Measurements from ENCODE around the gene POLE.

The POLE gene

DNA sequence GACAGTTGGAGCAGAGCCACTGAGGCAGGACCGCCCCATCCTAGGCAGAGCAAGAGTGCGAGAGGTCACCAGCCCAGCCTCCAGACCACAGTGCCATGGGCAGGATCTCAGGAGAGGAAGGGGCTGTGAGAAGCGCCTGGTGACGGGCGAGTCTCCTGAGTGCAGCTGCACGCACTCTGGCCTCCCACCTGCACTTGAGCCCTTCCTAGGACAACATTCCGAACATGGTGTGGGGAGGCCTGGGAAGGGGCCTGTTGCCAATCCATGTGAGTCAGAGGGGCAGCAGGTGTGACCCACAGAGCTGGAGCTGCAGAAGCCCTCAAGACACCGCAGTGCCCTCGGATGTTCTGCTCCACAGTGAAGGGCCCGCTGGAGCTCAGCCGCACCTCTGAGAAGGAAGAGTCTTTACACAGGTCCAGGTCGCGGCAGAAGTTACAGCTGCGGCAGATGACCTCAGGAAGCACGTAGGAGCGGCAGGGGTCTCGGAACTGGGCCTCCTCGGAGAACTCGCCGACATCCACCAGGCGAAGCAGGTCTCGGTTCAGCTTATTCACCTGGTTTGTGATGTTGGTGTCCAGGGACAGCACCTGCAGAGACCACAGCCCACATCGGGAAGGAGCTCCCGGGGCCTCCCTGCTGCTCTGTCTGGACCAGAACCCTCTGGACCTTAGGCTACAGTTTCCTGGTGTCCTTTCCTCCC is 61.3 kb downstream of the POLE start:
- DNase-seq, result no peak

DNA sequence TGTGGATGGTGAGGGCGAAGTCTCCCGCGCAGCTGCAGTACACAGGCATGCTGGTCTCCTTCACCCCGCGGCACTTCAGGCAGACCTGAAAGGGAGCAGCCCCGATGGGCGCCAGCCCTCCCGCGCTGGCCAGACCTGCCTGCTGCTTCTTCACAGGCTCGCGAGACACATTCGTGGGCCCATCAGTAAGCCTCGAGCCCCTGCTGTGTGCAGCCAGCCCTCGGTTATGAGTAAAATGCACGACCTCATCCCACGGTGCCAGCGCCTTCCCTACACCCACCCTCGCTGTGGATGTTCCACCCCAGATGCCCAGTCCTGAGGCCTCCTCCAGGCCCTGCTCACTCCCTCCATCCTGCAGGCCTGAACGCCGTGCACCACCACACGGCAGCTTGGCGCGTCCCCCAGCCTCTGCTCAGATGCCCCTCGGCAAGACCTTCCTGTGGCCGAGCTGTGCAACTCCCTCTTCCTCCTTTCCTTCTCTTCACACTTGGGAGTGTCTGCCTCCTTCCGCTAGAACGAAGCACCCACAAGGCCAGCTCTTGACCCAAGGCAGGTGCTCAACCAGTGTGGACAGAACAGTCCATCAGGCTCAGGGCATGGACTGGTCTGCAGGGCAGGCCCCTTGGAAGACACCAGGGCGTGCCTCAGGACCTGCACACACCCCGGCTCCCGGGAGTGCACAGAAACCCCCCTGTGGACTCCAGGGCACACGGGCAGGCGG is 62.1 kb downstream of the POLE start:
- no peak for DNase-seq

DNA sequence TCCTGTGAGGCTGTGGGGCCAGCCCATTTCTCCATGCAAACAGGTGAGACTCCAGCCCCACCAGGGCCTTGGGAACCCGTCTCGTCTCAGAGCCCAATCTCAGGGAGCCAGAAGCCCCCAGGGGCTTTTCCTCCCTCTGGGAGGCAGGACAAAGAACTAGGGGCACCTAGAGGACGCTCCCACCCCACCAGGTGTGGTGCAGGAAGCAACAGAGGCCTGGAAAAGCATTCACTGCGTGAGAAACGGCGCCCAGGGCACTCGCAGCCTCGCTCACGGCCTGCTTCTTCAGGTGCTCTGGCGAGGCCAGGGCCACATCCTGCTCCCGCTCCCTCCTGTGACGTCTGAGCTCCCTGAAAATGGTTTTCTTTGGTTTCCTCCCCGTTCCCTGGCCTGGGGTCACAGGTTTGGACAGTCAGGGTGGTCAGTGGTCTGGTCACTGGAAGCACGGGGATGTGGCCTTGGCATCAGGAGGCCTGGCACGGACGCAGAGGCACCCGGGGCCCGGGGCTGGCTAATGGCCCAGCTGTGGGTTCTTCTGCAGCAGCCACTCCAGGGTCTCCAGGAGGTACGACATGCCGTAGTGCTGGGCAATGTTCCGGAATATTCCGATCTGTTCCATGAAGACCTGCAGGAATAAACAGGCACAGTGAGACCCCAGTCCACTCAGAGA is 62.8 kb downstream of the POLE start:
- DNase-seq, result no peak

DNA sequence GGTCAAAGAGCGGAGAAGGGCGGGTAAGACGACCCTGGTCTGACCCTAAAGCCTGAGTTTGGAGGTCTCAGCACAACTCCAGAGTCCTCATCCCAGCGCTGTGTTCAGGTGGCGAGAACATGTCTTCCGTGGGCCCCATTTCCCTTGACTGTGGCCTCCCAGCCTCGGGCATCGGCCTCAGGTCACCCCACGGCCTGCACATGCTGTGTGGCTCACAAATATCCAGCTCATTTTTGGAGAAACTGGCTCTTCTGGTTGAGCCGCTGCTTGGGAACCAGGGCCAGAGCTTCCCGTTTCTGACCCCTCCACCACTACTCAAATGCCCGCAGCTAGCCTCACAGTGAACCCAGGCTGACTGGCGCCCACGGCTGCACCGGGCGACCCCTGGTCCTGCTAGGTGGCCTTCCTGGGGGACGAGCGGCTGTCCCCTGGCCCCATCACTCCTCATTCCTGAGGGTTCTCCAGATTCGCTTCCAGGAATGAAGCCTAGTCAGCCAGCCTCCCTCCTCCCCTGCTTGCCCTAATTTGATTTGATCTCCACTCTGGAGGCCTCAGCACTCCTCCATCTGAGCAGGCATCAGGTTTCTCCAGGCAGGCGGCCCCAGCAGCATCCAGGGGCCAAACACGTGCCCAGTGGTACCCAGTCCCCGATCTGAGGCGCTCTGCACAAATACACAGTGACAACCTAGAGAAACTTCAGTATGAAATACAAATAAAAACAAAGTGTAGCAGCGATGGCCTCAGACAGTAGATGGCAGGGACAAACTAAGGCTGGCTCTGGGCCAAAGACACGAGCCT is 63.9 kb downstream of the POLE start:
- peak; percentile 28 for DNase-seq

DNA sequence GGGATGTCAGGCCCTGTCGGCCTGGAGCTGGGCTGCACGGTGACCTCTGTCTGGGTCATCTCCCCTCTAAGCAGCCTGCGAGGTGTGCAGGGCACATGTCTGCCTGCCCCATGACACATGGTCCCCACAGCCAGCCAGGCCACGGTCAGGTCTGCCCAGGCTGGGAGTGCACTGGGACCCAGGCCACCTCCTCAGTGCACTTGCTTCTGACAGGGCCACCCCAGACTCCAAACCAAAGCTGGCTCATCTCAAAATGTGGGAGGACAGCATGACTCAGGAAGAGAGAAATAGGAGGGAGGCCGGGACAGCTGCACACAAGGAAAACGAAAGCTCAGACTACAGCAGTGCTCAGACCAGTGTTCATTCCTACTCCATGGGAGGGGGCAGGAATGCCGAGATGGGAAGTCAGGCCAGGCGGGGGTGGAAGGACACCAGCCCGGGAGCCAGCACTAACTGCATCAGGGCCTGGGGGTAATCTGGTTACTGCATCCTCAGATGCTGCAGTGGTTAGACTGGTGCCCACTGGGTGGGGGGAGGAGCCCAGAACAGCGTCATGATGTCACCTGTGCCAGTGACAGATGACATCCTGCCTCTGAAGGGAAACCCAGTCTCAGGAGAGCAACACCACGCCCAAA is 64.6 kb downstream of the POLE start:
- DNase-seq, result peak; percentile 42

DNA sequence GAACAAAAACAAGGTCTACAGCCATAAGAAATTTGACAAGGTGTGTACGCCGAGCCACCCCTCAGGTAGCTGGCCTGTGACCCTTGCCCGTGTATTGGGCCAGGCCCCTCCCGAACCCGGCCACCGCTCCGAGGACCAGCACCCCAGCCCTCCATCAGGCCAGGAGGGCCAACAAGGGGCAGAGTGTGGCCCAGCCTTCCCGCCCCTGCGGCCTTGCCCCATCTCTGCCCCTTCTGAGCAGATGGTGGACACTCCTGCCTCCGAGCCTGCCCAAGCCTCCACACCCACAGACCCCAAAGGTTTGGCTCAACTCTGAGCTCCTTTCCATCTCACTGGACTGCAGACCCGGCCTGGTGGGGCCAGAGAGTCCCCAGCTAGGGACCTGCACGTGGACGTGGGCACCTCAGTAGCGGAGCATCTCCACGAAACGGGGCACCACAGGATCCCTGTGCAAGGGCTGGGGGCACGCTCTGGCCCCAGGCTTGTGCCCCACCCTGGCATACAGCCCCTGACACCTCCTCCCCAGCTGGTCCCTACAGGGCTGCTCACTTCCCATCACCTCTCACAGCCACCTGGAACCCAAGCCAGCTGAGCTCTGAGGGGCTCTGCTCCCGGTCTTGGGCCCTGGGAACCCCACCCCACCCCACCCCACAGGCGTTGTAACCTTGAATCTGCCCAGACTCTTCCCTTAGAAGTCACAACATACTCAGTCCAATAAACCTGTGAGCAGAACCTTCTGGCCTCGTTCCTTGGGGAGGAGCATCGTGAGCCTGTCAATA is 65.3 kb downstream of the POLE start:
- no peak for DNase-seq

DNA sequence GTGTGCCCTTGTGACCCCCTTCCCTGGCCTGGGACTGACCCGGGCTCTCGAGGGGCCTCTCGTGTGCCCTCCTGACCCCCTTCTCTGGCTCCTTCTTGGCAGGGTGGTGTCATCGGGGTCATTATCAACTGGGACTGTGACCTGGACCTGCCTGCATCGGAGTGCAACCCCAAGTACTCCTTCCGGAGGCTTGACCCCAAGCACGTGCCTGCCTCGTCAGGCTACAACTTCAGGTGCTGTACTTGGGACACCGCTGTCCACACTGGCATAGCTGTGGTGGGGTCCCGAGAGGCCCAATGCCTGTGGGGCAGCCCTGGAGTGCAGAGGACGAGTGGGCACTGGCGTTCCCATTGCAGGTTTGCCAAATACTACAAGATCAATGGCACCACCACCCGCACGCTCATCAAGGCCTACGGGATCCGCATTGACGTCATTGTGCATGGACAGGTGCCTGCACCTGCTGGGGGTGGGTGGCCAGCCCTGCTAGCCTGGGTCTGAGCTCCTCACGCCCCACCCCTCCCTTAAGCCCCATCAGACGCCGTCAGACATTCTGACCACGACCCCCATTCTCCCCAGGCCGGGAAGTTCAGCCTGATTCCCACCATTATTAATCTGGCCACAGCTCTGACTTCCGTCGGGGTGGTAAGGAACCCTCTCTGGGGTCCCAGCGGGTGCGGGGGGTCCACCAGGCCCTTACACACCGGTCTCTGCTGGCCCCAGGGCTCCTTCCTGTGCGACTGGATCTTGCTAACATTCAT is 66.1 kb downstream of the POLE start:
- DNase-seq, result peak; percentile 35

DNA sequence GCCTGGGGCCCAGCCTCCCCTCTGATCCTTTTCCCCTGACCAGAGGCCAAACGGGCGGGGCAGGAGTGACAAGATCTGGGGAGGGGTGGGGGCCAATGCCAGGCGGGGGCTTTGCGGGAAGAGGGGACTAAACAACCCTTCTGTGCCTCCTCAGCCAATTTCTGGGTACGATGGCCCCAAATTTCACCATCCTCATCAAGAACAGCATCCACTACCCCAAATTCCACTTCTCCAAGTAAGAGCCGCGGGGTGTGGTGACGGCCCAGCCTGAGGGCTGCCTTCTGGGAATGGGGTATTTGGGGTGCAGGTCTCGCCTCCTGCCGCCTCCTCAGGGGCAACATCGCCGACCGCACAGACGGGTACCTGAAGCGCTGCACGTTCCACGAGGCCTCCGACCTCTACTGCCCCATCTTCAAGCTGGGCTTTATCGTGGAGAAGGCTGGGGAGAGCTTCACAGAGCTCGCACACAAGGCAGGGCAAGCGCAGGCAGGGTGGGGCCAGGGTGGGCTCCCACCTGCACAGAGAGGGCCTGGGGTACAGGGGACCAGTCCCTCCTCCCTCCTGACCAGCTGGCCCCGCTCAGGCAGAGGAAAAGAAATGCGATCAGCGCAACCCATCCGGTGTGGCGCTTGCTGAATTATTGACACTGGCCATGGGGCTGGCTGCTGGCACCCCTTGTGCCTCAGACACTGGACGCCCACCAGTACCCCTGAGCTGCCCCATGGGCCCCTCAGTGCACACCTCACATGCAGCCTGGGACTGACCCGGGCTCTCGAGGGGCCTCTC is 66.8 kb downstream of the POLE start:
- DNase-seq, result peak; percentile 38

DNA sequence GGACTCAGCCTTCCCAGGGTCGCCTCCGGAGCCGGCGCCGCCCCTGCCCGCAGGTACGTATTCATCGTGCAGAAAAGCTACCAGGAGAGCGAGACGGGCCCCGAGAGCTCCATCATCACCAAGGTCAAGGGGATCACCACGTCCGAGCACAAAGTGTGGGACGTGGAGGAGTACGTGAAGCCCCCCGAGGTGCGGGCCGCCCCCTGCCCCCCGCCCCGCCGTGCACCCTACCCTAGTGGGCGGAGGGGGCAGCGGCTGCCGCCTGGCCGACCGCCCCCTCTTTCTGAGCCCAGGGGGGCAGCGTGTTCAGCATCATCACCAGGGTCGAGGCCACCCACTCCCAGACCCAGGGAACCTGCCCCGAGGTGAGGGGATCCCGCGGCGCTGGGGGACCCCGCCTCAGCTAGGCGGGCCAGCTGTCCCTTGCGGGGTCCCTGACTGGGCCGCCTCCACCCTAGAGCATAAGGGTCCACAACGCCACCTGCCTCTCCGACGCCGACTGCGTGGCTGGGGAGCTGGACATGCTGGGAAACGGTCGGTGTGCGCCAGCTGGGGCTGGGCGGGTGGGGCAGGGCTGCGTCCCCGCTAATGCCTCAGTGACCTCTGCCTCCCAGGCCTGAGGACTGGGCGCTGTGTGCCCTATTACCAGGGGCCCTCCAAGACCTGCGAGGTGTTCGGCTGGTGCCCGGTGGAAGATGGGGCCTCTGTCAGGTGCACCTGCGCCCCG is 67.6 kb downstream of the POLE start:
- DNase-seq, result peak; percentile 41

DNA sequence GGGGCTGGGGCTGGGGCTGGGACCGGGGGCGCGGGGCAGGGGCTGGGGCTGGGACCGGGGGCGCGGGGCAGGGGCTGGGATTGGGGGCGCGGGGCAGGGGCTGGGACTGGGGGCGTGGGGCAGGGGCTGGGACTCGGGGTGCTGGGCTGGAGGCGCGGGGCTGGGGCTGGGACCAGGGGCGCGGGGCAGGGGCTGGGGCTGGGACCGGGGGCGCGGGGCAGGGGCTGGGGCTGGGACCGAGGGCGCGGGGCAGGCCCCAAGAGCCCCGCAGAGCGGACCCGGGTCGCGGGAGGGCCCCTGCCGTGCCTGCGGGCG is 68.1 kb downstream of the POLE start:
- no peak for DNase-seq

DNA sequence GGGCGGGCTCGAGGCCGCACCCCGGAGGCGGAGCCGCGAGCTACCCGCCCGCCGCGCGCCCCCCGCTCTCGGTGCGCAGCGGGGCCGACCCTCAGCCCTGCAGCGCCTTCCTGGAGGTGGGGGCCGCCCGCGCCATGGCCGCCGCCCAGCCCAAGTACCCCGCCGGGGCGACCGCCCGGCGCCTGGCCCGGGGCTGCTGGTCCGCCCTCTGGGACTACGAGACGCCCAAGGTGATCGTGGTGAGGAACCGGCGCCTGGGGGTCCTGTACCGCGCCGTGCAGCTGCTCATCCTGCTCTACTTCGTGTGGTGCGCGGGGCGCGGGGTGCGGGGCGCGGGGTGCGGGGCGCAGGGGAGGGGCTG is 68.5 kb downstream of the POLE start, which contains the start of gene P2RX2:
TSS of gene P2RX2 (plus strand) at position 94 of the 361 bp plus-strand sequence. CDS start at position 135, 41 bp downstream.
- DNase-seq, result peak; percentile 21

DNA sequence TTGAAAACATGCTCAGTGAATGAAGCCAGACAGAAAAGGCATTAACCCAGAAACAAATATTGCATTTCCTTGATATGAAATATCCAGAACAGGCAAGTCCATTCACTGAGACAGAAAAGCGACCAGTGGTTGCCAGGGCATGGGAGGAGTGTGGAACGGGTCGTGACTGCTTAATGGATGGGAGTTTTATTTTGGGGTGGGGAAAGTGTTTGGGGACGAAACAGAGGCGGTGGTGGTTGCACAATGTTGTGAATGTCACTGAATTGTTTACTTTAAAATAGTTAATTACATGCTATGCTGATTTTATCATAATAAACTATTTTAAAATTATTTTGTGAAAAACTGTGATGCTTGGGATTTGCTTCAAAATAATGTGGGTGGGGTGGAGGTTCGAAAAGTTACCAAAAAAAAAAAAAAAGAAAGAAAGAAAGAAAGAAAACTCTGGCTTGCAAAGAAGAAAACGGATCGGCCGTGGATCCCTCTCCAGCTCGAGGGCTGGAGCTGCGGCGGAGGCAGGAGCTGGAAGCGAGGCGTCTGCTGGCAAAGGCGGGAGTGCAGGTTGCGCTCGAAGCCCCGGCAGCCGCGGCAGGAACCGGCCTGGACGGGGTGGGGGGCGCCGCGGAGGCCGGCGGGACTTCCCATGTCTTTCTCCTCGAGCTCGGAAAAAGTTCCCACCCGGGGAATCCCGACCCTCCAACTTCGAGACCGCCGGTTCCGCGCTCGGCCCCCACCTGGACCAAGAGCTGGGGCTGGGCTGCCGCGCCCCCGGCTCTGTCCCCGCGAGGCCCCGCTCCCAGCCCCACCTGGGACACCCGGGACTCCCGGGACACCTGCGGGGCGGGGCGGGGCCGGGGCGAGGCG is 69.1 kb downstream of the POLE start:
- peak; percentile 32 for DNase-seq

DNA sequence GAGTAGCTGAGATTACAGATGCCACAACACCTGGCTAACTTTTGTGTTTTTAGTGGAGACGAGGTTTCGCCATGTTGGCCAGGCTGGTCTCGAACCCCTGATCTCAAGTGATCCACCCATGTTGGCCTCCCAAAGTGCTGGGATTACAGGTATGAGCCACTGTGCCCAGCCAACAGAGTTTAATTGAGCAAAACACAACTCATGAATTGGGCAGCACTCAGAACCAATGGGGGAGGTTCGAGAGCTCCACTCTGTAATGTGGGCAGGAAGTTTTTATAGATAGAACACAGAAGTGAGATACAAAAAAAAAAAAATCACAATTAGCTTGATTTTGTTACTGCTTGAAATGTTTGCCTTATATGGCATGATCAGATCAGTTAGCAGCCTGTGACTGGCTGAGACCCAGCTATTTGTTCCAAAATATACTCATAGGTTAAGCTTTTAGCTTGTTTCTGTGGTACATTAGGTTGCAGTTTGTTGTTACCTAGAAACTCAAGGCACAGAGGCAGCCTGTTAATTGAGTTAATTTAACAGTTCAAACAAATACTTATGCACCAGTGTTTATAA is 69.9 kb downstream of the POLE start:
- no peak for DNase-seq

DNA sequence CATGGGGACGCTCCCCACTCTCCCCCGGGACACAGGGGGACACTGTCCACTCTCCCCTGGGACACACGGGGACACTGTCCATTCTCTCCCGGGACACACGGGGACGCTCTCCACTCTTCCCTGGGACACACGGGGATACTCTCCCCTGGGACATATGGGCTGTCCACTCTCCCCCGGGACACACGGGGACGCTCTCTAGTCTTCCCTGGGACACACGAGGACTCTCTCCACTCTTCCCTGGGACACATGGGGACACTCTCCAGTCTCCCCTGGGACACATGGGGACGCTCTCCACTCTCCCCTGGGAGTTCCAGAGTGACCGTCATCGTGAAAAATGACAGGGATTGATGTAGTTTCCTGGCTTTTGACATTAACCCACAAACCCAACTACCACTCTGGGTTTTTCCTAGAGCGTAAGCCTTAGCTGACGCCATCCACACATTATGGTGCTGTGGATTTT is 71.5 kb downstream of the POLE start:
- DNase-seq, result no peak

DNA sequence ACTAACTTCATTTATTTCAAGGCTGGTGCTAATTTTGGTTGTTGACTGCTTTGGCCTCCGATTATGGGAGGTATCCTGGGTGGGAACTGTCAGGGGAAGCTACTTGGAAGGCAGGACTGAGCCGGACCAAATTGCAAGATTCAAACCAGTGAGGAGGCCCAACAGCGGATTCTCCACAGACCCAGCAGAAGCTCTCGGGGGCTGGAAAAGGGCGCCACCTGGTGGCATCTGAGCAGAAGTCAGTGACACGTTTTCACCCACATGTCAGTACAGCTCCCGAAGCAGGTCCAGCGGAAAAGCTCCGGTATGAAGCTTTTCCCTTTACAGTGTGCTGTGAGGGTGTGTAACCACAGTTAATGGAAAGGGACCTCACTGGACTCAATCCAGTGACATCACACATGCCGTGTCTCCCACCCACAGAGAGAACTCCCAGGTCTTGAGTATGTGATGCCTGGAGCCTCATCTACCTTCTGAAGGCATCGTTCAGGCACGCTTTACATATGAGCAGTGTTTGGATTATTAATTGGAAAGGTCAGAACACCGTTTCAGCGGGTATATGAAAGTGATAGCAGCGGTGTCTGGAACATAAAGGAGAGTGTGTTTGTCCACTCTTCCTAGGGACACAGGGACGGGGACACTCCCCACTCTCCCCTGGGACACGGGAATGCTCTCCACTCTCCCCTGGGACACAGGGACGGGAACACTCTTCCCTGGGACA is 72.1 kb downstream of the POLE start:
- DNase-seq, result peak; percentile 92

DNA sequence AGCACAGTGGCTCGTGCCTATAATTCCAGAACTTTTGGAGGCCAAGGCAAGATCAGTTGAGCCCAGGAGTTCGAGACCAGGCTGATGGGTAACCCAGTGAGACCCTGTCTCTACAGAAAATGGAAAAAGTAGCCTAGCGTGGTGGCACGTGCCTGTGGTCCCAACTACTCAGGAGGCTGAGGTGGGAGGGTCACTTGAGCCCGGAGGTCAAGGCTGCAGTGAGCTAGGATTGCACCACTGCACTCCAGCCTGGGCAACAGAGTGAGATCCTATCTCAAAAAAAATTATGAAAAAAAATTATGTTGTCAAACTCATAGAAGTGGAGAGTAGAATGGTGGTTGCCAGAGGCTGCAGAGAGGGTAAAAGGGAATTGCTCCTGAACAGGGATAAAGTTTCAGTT is 73.1 kb downstream of the POLE start:
- DNase-seq, result no peak

DNA sequence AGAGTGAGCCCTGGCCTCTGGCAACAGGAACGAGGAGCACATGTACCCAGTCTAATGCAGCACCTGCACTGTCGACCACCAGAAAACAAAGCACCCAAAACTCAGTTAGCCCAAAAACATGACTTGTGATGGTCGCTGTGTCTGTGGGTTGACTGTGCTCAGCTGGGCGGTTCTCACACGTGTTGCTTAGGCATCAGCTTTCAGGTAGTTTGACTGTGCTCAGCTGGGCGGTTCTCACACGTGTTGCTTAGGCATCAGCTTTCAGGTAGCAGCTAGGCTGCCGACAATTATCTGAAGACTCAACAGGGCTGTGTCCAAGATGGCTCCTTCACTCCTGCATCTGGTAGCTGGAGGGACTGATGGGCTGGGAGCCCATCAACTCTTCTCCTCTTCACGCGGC is 75.5 kb downstream of the POLE start:
- no peak for DNase-seq

All from NCI-H82 (cell line).